Endothelial cell of umbilical vein (primary cell): ENCODE measurements around the gene MGAM2. TPM values are rescaled to one million over a fixed set of nuclear protein-coding genes. Genes with fewer than 3 reads are reported as not detected.

Experiments
- BruUV-seq: library from RNA; stranded (reverse); fragments of 400-500 nt; replicated peaks from 2 replicates; lab custom pipeline; 2021; lab: Mats Ljungman, UMichigan
- CTCF ChIA-PET: fragments of 300-600, 350-600 bp; sonication (Branson Sonifier 250); formaldehyde crosslinking; loops from one replicate; lab custom pipeline; 2021; ENCODE audit warnings: antibody characterized with exemption, inconsistent platforms; lab: Charles Lee
- POLR2A ChIA-PET: fragments of 300-600, 350-600 bp; sonication (Branson Sonifier 250); formaldehyde crosslinking; loops from one replicate; lab custom pipeline; 2021; ENCODE audit warnings: antibody characterized with exemption, inconsistent platforms; lab: Charles Lee
- DNase-seq: peaks from one replicate; pipeline ENCODE4 v3.0.0-alpha.2; 2011; ENCODE audit warnings: low read depth, low spot score
- FAIRE-seq: peaks from 2 replicates; lab custom pipeline; 2011; peaks lifted over from hg19 to GRCh38; lab: Jason Lieb, UNC
- H2AFZ ChIP-seq: 2 replicates; pipeline ENCODE4 v1.6.0; 2012; ENCODE audit warnings: low read depth, low read length, control low read depth, inconsistent platforms
- H3K27ac ChIP-seq: 2 replicates; pipeline ENCODE4 v1.5.1; 2011; ENCODE audit warnings: low read depth, mild to moderate bottlenecking, control low read depth, low read length, moderate library complexity; ENCODE audit not compliant: insufficient read depth
- H3K27me3 ChIP-seq, 2 experiments: 2 replicates each; pipeline versions ENCODE4 v1.6.0 to v1.6.1; 2011; ENCODE audit warnings: low read length in 2 of 2, mixed read lengths in 1 of 2; ENCODE audit not compliant: control insufficient read depth in 2 of 2, insufficient read depth in 2 of 2
- H3K36me3 ChIP-seq, 2 experiments: 2 replicates in 1 of 2; 3 replicates in 1 of 2; pipeline ENCODE4 v1.5.1; 2011; ENCODE audit warnings: low read length in 2 of 2, mild to moderate bottlenecking in 1 of 2, moderate library complexity in 1 of 2; ENCODE audit not compliant: control insufficient read depth in 2 of 2, insufficient read depth in 2 of 2; ENCODE audit errors: extremely low read depth in 1 of 2
- H3K4me1 ChIP-seq: 3 replicates; pipeline ENCODE4 v1.5.1; 2011; ENCODE audit warnings: mild to moderate bottlenecking, low read length; ENCODE audit not compliant: control insufficient read depth, insufficient read depth; ENCODE audit errors: extremely low read depth
- H3K4me2 ChIP-seq: 2 replicates; pipeline ENCODE4 v1.6.1; 2011; ENCODE audit warnings: low read length, control low read depth, mixed read lengths; ENCODE audit not compliant: insufficient read depth
- H3K4me3 ChIP-seq, 3 experiments: fragments of 200-600 bp in 1 of 3; sonication (generic), shearing (Covaris generic) in 1 of 3; replicated peaks in 1 of 3; 2 replicates each; pipeline ENCODE4 v1.5.1; 2011 to 2016; ENCODE audit warnings: control low read depth in 3 of 3, low read length in 3 of 3, mild to moderate bottlenecking in 2 of 3, inconsistent platforms in 1 of 3, low read depth in 1 of 3, moderate library complexity in 1 of 3; ENCODE audit not compliant: insufficient read depth in 1 of 3
- H3K79me2 ChIP-seq: 2 replicates; pipeline ENCODE4 v1.6.0; 2012; ENCODE audit warnings: low read length, inconsistent platforms; ENCODE audit not compliant: control insufficient read depth, insufficient read depth
- H3K9ac ChIP-seq: replicated peaks from 2 replicates; pipeline ENCODE3; 2011; ENCODE audit warnings: low read length, control low read depth; ENCODE audit not compliant: insufficient read depth; ENCODE audit errors: extremely low read depth
- H3K9me1 ChIP-seq: replicated peaks from 3 replicates; pipeline ENCODE4 v1.6.0; 2011; ENCODE audit warnings: mild to moderate bottlenecking, low read length; ENCODE audit not compliant: control insufficient read depth, insufficient read depth; ENCODE audit errors: extremely low read depth
- H3K9me3 ChIP-seq: replicated peaks from 2 replicates; pipeline ENCODE4 v1.5.1; 2012; ENCODE audit warnings: low read length, inconsistent platforms; ENCODE audit not compliant: control insufficient read depth, insufficient read depth
- H4K20me1 ChIP-seq: replicated peaks from 2 replicates; pipeline ENCODE3; 2011; ENCODE audit warnings: mild to moderate bottlenecking, low read length; ENCODE audit not compliant: control insufficient read depth, insufficient read depth; ENCODE audit errors: extremely low read depth
- CTCF ChIP-seq, 2 donors: IDR thresholded peaks; 1 replicate in 1 of 2; 2 replicates in 1 of 2; pipeline ENCODE4 v1.5.1; 2011; ENCODE audit warnings: low read length in 2 of 2, mild to moderate bottlenecking in 2 of 2, moderate library complexity in 2 of 2, control low read depth in 1 of 2, inconsistent platforms in 1 of 2, low read depth in 1 of 2; ENCODE audit not compliant: insufficient read depth in 1 of 2; ENCODE audit errors: extremely low read depth in 1 of 2
- EZH2 ChIP-seq: IDR thresholded peaks from 2 replicates; pipeline ENCODE4 v1.6.1; 2012; ENCODE audit warnings: borderline replicate concordance, low read depth, mild to moderate bottlenecking, moderate library complexity, low read length, inconsistent platforms; ENCODE audit not compliant: severe bottlenecking
- FOS ChIP-seq: IDR thresholded peaks from 2 replicates; pipeline ENCODE4 v1.6.1; 2011; ENCODE audit warnings: mild to moderate bottlenecking, low read length, moderate library complexity, borderline replicate concordance; ENCODE audit not compliant: insufficient read depth
- GATA2 ChIP-seq: IDR thresholded peaks from 2 replicates; pipeline ENCODE4 v1.7.0; 2011; ENCODE audit warnings: low read depth, mild to moderate bottlenecking, moderate library complexity, mixed read lengths, low read length; ENCODE audit not compliant: insufficient read length, insufficient read depth
- JUN ChIP-seq: IDR thresholded peaks from 2 replicates; pipeline ENCODE4 v1.6.1; 2011; ENCODE audit warnings: borderline replicate concordance, low read depth; ENCODE audit not compliant: insufficient read length, insufficient read depth
- MAX ChIP-seq: IDR thresholded peaks from 2 replicates; pipeline ENCODE4 v1.6.1; 2011; ENCODE audit not compliant: insufficient read depth, insufficient read length
- MYC ChIP-seq: IDR thresholded peaks from one replicate; pipeline ENCODE4 v1.6.1; 2011; ENCODE audit warnings: mild to moderate bottlenecking, low read depth, low read length
- POLR2A ChIP-seq: IDR thresholded peaks from 2 replicates; pipeline ENCODE4 v1.6.1; 2012; ENCODE audit warnings: low read depth, mild to moderate bottlenecking, control low read depth, low read length
- POLR2AphosphoS5 ChIP-seq: IDR thresholded peaks from 2 replicates; pipeline ENCODE4 v1.6.1; 2012; ENCODE audit warnings: low read depth, mild to moderate bottlenecking, control low read depth, low read length, moderate library complexity; ENCODE audit not compliant: insufficient read depth
- dilution Hi-C: fragments of 300-500 bp; cut with MboI; formaldehyde crosslinking; loops from one replicate; pipeline ENCODE4 v1.15.0; 2019; ENCODE audit warnings: low sequenced_read_pairs; ENCODE audit not compliant: extremely low pct_ligation_motif_present
- intact Hi-C: fragments of 100-400 bp; cut with micrococcal nuclease; formaldehyde crosslinking; loops from one replicate; pipeline ENCODE4 v1.10.0; 2022
- polyA plus RNA-seq, 4 experiments: library from polyadenylated mRNA; depleted of rRNA in 3 of 4; stranded (reverse) in 3 of 4; unstranded in 1 of 4; fragments of >200 nt; gene quantifications; 2 replicates each; pipeline versions ENCODE4 v1.2.1 to v1.2.3, GENCODE V29; 2011 to 2012; ENCODE audit warnings: missing spikeins in 1 of 4
- total RNA-seq: library from RNA; stranded (reverse); gene quantifications from 2 replicates; pipeline ENCODE4 v1.2.3, GENCODE V29; 2021

Gene MGAM2
- total and polyA plus RNA-seq, 2 donors (not counting 3 experiments of a cell fraction or from before 2014, with no cell fraction given), result not detected

GRCh38 chr7:142112086-142112485, 568 bp downstream of the MGAM2 start:
- ChIA-PET CTCF (no interaction called here), POLR2A (no interaction called here)
- DNase-seq (no peak), FAIRE-seq (no peak)
- no peaks in the 10 kb centered on the region for H3K79me2 ChIP-seq
- no peaks in the 10 kb centered on the region for H3K27me3 ChIP-seq
- H3K36me3 ChIP-seq, result no peaks in the 10 kb centered on the region
- dilution Hi-C loops, result no loop called here
- H3K4me1 ChIP-seq, result no peaks in the 10 kb centered on the region
- no peaks in the 10 kb centered on the region for H4K20me1 ChIP-seq
- H3K4me2 ChIP-seq, result no peak overlapping the region
- H2AFZ ChIP-seq, result no peak overlapping the region
- TF ChIP-seq MYC (no peak), EZH2 (no peak), FOS (no peak), POLR2A (no peak), POLR2AphosphoS5 (no peak), CTCF (IDR thresholded peaks at IDR 0.05; ENCODE audit: extremely low read depth in 1 of 2, insufficient read depth in 1 of 2, low read depth in 1 of 2, low read length in 2 of 2) (no peak), GATA2 (no peak), JUN (no peak), MAX (no peak)
- no TSS peak for BruUV-seq
- H3K9me3 ChIP-seq, result no peaks in the 10 kb centered on the region
- H3K9ac ChIP-seq, result no peak overlapping the region
- H3K9me1 ChIP-seq, result no peaks in the 10 kb centered on the region
- no peak overlapping the region for H3K4me3 ChIP-seq
- no peak overlapping the region for H3K27ac ChIP-seq
- intact Hi-C loops, result no loop called here
